GM20000 (cell line): ENCODE data around the gene COL4A4.

Source experiments
- DNase-seq: peaks from one replicate; pipeline ENCODE4 v3.0.0; 2012; ENCODE audit warnings: low spot score
- TF ChIP-seq, protein P1 (sequence below): IDR thresholded peaks from 2 replicates; pipeline ENCODE4 v1.5.1; 2012; ENCODE audit warnings: mild to moderate bottlenecking, control low read depth; ENCODE audit errors: extremely low read depth, missing control alignments

Gene COL4A4

DNA sequence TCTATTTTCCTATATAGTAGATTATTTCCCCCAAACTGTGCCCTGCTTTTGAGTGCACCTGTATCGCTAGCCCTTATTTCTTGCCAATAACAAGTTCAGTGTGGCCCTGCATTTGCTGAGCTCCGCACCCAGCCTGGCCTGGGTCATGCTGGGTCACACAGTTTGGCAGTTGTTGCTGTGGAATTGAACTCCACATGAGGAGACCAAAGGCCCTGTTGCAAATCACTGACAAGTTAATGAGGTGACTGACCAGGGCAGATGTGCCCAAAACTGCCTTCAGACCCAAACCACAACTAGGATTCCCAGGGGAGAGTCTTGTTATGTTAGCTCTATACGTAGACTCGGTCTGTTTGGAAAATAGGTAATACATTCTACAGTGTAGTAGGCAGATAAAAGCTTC is 31.0 kb downstream of the COL4A4 start:
- TF ChIP-seq, protein P1, sequence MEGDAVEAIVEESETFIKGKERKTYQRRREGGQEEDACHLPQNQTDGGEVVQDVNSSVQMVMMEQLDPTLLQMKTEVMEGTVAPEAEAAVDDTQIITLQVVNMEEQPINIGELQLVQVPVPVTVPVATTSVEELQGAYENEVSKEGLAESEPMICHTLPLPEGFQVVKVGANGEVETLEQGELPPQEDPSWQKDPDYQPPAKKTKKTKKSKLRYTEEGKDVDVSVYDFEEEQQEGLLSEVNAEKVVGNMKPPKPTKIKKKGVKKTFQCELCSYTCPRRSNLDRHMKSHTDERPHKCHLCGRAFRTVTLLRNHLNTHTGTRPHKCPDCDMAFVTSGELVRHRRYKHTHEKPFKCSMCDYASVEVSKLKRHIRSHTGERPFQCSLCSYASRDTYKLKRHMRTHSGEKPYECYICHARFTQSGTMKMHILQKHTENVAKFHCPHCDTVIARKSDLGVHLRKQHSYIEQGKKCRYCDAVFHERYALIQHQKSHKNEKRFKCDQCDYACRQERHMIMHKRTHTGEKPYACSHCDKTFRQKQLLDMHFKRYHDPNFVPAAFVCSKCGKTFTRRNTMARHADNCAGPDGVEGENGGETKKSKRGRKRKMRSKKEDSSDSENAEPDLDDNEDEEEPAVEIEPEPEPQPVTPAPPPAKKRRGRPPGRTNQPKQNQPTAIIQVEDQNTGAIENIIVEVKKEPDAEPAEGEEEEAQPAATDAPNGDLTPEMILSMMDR = no peak

DNA sequence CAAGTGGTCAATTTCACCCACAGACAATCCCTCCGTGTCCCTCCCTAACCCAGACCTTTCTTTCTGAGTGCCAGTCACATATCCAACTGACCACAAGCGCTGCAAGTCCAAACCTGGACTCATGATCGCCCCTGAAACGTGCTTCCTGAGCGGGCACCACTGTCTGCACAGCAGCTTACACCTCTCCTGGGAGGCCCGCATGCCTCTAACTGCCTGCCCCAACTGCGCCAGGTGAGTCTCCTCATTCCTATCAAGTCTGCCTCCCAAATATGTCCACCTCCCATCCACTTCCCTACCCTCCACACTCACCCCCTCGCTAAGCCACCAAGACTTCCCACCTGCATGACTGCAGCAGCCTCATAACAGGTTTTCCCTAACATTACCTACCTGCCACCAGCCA is 33.4 kb downstream of the COL4A4 start:
- TF ChIP-seq, protein P1 = no peak

More for the DNA sequence above, 31.0 kb downstream of the COL4A4 start:
- no peak for DNase-seq

DNA sequence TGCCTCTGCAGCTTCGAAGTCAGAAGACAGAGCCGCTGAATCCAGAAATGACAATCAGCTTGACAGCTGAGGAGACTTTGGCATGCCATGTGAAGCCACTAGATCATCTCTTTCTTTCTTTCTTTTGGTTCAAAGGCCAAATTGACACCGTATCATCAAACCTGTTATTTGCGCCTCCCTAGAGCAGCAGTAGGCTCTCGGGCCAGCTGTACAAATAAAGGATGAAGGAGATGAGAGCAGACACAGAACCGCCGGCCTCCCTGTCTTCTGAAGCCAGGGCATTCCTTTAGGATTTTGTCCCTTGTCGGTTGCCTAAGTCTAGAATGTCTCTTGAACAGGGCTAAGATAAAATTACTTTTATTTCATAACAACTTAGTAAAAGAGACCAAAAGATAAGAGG is 36.8 kb downstream of the COL4A4 start:
- TF ChIP-seq, protein P1 = no peak
- DNase-seq = no peak

More for the DNA sequence above, 33.4 kb downstream of the COL4A4 start:
- no peak for DNase-seq

DNA sequence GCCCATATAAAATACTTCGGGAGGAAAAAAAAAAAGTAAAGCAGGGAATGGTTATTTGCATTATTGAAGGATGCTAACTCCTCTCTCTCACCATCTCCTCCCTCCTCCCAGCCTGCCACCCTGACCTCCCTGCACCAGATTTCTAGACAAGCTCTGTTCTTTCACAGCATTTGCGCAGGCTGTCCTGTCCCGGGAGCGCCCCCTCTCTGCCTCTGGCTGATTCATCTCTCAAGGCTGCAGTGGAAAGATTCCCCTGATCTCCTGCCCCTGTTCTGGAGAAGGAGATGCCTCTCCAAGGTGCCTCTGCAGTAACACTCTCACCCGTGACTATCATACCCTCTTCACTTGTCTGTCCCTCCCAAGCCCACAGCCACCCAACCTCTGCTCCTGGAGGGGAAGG is 38.5 kb downstream of the COL4A4 start:
- DNase-seq = no peak

DNA sequence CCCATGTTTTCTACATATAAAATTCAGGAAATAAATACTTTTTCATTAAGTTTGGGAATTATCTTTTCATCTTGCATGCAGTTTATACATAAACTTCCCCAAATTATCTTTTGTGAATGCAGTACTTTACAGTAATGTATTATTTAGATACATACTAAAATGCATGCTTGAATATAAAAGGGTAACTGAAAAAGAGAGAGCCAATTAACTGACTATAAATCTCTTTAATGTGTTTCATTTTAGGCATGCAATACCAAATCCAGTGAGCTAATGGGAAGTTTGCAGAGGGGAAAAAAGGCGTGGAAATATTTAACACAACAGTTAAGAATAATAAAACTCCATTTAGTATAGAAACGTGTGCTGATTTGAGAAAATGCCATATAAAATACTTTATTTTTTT is 39.2 kb downstream of the COL4A4 start:
- TF ChIP-seq, protein P1 = no peak
- DNase-seq = no peak

More for the DNA sequence above, 38.5 kb downstream of the COL4A4 start:
- TF ChIP-seq, protein P1 = no peak

DNA sequence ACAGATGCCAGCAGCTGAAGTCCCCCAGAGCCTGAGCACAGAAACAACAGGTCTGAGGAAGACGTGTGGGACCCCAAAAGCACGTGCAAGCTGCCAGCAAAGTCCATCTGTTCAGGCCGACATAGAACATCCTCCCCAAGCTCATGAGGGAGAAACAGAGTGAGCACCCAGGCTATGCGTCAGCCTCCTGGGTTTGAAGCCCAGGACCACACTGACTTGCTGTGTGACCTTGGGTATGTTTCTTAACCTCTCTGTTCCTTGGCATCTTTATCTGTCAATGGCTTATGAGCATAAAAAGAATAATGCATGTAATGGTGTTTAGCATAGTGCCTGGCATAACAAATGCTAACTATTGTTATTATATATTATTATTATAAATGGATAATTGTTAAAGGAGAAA is 40.3 kb downstream of the COL4A4 start:
- TF ChIP-seq, protein P1 = no peak

DNA sequence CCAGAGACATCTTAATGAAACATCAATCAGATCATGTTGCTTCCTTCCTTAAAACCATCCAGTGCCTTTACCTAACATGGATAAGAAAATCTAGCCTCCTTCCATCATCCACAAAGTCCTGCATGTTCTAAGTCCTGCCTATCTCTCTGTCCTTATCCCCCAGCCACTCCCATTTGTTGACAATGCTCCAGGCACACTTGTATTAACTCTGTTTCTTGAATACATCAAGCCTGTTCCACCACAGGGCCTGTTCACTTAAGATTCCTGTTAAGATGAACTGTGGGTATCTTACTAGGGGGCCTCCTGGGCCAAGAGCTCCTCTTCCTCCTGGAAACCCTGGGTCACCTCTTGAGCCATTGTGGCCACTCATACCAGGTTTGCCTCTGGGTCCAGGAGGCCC is 45.7 kb downstream of the COL4A4 start:
- DNase-seq = no peak
- TF ChIP-seq, protein P1 = no peak

More for the DNA sequence above, 40.3 kb downstream of the COL4A4 start:
- no peak for DNase-seq
